Peyer's patch (tissue), 4 donors: ENCODE data around the gene PEX5L. TPM values are rescaled to one million over a fixed set of nuclear protein-coding genes. Genes with fewer than 3 reads are reported as not detected.
A peak's percentile ranks its signal among the peaks of the same experiment; 100 is the strongest.

ENCODE experiments used
- DNase-seq, 3 donors: peaks; one replicate each; pipeline ENCODE4 v3.0.0-alpha.2; 2017 to 2019
- H3K27ac ChIP-seq, 4 donors: fragments of 200-600 bp; sonication (generic); one replicate each; pipeline ENCODE4 v1.5.1; 2016 to 2019
- H3K27me3 ChIP-seq, 2 donors: fragments of 200-600 bp; sonication (generic); one replicate each; pipeline ENCODE4 v1.5.1; 2019
- H3K36me3 ChIP-seq, 3 donors: fragments of 200-600 bp; sonication (generic); one replicate each; pipeline ENCODE4 v1.5.1; 2016 to 2019
- H3K4me1 ChIP-seq, 4 donors: fragments of 200-600 bp; sonication (generic); one replicate each; pipeline ENCODE4 v1.5.1; 2016 to 2019
- H3K4me3 ChIP-seq, 4 donors: fragments of 200-600 bp; sonication (generic); 1 replicate in 3 of 4; 2 replicates in 1 of 4; pipeline ENCODE4 v1.5.1; 2016 to 2019; ENCODE audit warnings: mild to moderate bottlenecking in 1 of 4
- H3K9me3 ChIP-seq, 4 donors: fragments of 200-600 bp; sonication (generic); one replicate each; pipeline ENCODE4 v1.5.1; 2016 to 2019; ENCODE audit warnings: mild to moderate bottlenecking in 1 of 4
- CTCF ChIP-seq, 6 experiments: fragments of 450-650 bp in 4 of 6; fragments of 200-600 bp in 2 of 6; sonication (generic) in 1 of 6; IDR thresholded peaks; one replicate each; pipeline ENCODE4 v1.5.1; 2017 to 2019; ENCODE audit warnings: antibody characterized with exemption in 6 of 6, mild to moderate bottlenecking in 3 of 6, moderate library complexity in 1 of 6
- POLR2A ChIP-seq, 2 donors: fragments of 450-650 bp; IDR thresholded peaks; one replicate each; pipeline ENCODE4 v1.5.1; 2017; ENCODE audit warnings: antibody characterized with exemption in 2 of 2, mild to moderate bottlenecking in 2 of 2, moderate library complexity in 2 of 2
- total RNA-seq, 4 donors: library from RNA; depleted of rRNA; stranded (reverse); fragments of >200 nt; gene quantifications; one replicate each; pipeline ENCODE4 v1.1.0, GENCODE V29; 2016

Gene PEX5L
- total RNA-seq, 4 donors from 2014 or later: not detected

GRCh38 chr3:179760944-179761343 lies 275.8 kb downstream of the PEX5L start:
- Histone ChIP-seq H3K27me3 (no peaks in the 10 kb centered on the region), H3K27ac (no peak overlapping the region), H3K36me3 (peaks cover 0 to 5% (median 0%) of the 10 kb centered on the region in 3 donors), H3K4me1 (no peaks in the 10 kb centered on the region), H3K9me3 (no peaks in the 10 kb centered on the region), H3K4me3 (no peak overlapping the region)
- TF ChIP-seq POLR2A (IDR thresholded peaks at IDR 0.05): no peak
- TF ChIP-seq CTCF (IDR thresholded peaks at IDR 0.05): no peak
- DNase-seq: no peak

- no peaks in the 10 kb centered on the region for H3K36me3 ChIP-seq
- H3K27ac ChIP-seq: no peak overlapping the region
- no peak overlapping the region for H3K4me3 ChIP-seq
- DNase-seq: no peak
- TF ChIP-seq CTCF (IDR thresholded peaks at IDR 0.05) (peak in 3 of 6 experiments; percentile 21 to 27 (median 25)), POLR2A (IDR thresholded peaks at IDR 0.05) (no peak)
- no peaks in the 10 kb centered on the region for H3K9me3 ChIP-seq
- no peaks in the 10 kb centered on the region for H3K4me1 ChIP-seq
- no peaks in the 10 kb centered on the region for H3K27me3 ChIP-seq
Observed at GRCh38 chr3:179750720-179751328, 285.9 kb downstream of the PEX5L start.

GRCh38 chr3:179745716-179746115 lies 291.0 kb downstream of the PEX5L start:
- DNase-seq: no peak
- Histone ChIP-seq H3K9me3 (no peaks in the 10 kb centered on the region), H3K4me1 (no peaks in the 10 kb centered on the region), H3K4me3 (no peak overlapping the region), H3K36me3 (no peaks in the 10 kb centered on the region), H3K27ac (no peak overlapping the region), H3K27me3 (no peaks in the 10 kb centered on the region)
- TF ChIP-seq POLR2A (IDR thresholded peaks at IDR 0.05) (no peak), CTCF (IDR thresholded peaks at IDR 0.05) (no peak)

GRCh38 chr3:179745079-179745478 lies 291.7 kb downstream of the PEX5L start:
- TF ChIP-seq POLR2A (IDR thresholded peaks at IDR 0.05) (no peak), CTCF (IDR thresholded peaks at IDR 0.05) (no peak)
- Histone ChIP-seq H3K4me1 (no peaks in the 10 kb centered on the region), H3K36me3 (no peaks in the 10 kb centered on the region), H3K4me3 (no peak overlapping the region), H3K27ac (no peak overlapping the region), H3K9me3 (no peaks in the 10 kb centered on the region), H3K27me3 (no peaks in the 10 kb centered on the region)
- no peak for DNase-seq
